Bronchial epithelial cell (primary cell): ENCODE data around the gene SEC14L5. TPM values are rescaled to one million over a fixed set of nuclear protein-coding genes. Genes with fewer than 3 reads are reported as not detected.
"Not testable (repeated sequence)": the region's sequence is repeated elsewhere in the genome, so short reads cannot be mapped to it uniquely, and the experiment has no call there.

Source experiments
- DNase-seq: peaks from one replicate; pipeline ENCODE4 v3.0.0-alpha.2; 2010; ENCODE audit warnings: low read depth
- FAIRE-seq: peaks from 2 replicates; lab custom pipeline; 2011; peaks lifted over from hg19 to GRCh38; lab: Jason Lieb, UNC
- H3K27me3 ChIP-seq: 2 replicates; pipeline ENCODE4 v1.5.1; 2011; ENCODE audit warnings: low read length; ENCODE audit not compliant: control insufficient read depth, insufficient read depth
- H3K36me3 ChIP-seq: 2 replicates; pipeline ENCODE4 v1.5.1; 2011; ENCODE audit warnings: low read length; ENCODE audit not compliant: control insufficient read depth, insufficient read depth
- H3K4me3 ChIP-seq: 2 replicates; pipeline ENCODE4 v1.5.1; 2011; ENCODE audit warnings: mild to moderate bottlenecking, low read depth, low read length, control low read depth
- total RNA-seq: library from RNA; depleted of rRNA; stranded (reverse); fragments of >200 nt; gene quantifications from 2 replicates; pipeline ENCODE4 v1.2.1, GENCODE V29; 2014
- TF ChIP-seq, protein P1 (sequence below): IDR thresholded peaks from 2 replicates; pipeline ENCODE4 v1.5.1; 2011; ENCODE audit warnings: mild to moderate bottlenecking, moderate library complexity, low read length, control low read depth, inconsistent platforms; ENCODE audit not compliant: insufficient read depth, severe bottlenecking

Gene SEC14L5
- total RNA-seq, 1 donor from 2014 or later: under 0.01 TPM

DNA sequence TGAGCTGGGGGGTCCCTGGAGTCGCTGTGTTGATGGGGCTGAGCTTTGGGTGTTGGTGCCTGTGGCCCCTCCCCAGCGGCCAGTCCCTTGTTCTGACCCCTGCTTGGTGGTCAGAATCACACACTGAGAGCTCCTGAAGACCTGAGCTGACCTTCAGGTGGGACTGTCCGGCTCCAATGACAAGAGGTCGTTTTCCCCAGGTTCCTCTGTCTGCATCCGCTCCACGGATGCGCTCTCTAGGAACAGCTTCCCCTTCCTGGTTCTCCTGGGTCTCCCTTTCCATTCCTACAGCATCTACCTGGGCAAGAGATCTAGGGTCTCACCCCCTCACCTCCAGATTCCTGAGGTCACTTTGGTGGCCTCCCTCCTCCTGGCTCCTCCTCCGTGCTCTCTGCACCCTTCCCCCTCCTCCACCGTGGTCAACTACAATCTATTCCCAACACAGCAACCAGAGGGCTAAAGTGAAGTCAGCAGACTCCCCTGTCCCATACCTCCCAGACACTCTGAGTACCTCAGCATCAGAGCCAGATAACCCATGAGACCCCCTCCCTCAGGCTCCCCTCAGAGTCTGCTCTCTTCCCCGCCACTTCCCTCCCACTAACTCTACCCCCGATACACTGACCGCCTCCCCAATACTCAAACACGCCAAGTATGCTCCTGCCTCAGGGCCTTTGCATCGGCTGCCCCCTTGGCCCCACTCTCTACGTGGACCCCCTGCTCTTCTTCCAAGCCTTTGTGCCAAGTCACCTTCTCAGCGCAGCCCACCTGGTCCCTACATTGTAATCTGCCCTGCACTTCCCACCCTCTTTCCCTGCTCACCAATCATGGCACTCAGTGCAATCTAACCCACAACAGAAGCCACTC lies 9.0 kb upstream of the SEC14L5 start:
- Histone ChIP-seq H3K27me3 (no peaks in the 10 kb centered on the region), H3K36me3 (no peaks in the 10 kb centered on the region), H3K4me3 (no peak overlapping the region)
- TF ChIP-seq, protein P1, sequence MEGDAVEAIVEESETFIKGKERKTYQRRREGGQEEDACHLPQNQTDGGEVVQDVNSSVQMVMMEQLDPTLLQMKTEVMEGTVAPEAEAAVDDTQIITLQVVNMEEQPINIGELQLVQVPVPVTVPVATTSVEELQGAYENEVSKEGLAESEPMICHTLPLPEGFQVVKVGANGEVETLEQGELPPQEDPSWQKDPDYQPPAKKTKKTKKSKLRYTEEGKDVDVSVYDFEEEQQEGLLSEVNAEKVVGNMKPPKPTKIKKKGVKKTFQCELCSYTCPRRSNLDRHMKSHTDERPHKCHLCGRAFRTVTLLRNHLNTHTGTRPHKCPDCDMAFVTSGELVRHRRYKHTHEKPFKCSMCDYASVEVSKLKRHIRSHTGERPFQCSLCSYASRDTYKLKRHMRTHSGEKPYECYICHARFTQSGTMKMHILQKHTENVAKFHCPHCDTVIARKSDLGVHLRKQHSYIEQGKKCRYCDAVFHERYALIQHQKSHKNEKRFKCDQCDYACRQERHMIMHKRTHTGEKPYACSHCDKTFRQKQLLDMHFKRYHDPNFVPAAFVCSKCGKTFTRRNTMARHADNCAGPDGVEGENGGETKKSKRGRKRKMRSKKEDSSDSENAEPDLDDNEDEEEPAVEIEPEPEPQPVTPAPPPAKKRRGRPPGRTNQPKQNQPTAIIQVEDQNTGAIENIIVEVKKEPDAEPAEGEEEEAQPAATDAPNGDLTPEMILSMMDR: no peak
- FAIRE-seq (no peak), DNase-seq (no peak)

DNA sequence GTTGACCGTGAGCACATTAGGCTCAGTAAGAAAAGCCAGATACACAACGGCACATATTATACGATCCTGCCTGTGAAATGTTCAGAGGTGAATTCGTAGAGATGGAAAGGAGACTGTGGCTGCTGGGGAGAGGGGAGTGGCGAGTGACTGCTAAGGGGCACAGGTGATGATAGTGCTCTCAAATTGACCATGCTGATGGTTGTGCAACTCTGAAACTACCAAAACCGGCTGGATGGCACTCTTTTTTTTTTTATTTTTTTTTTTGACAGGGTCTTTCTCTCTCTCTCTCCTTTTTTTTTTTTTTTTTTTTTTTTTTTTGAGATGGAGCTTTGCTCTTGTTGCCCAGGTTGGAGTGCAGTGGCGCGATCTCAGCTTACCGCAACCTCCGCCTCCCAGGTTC lies 8.1 kb upstream of the SEC14L5 start:
- no peak for DNase-seq
- FAIRE-seq: no peak
- TF ChIP-seq, protein P1: no peak

DNA sequence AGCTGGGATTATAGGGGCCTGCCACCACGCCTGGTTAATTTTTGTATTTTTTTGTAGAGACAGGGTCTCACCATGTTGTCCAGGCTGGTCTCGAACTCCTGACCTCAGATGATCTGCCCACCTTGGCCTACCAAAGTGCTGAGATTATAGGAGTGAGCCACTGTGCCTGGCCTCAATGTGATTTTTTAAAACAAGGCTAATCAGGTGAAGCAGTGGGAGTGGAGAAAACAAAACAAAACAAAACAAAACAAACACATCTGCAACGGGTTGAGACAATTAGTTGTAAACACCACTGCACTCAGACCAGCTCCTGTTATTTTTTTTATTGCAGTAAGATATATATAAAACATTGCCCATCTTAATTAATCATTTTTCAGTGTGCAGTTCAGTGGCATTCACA lies 6.5 kb upstream of the SEC14L5 start:
- H3K36me3 ChIP-seq, FAIRE-seq, DNase-seq, H3K27me3 ChIP-seq, H3K4me3 ChIP-seq: not testable (repeated sequence)

More for the DNA sequence above, 8.1 kb upstream of the SEC14L5 start:
- Histone ChIP-seq H3K4me3 (no peak overlapping the region), H3K27me3 (no peaks in the 10 kb centered on the region), H3K36me3 (no peaks in the 10 kb centered on the region)

DNA sequence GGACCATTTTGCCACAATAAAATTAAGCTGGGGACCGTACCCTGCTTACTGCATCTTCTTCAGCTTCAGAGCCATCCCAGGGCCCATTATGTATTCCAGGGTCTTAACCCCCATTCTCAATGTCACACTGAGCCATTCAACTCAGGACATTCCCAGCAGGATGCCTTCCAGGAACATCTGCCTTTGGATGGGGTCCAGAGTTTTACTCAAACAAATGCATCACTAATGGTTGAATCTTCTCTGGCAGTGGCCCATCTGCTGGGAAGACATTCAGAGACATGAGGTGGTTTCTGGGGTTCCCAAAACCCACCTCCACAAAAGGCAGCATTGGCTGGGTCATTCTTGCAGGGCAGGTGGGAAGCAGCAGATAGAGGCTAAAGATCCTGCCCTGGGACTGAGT lies 3.4 kb upstream of the SEC14L5 start:
- no peaks in the 10 kb centered on the region for H3K27me3 ChIP-seq
- TF ChIP-seq, protein P1: no peak
- H3K36me3 ChIP-seq: no peaks in the 10 kb centered on the region
- DNase-seq: no peak
- peak; percentile 52 for FAIRE-seq
- H3K4me3 ChIP-seq: no peak overlapping the region

DNA sequence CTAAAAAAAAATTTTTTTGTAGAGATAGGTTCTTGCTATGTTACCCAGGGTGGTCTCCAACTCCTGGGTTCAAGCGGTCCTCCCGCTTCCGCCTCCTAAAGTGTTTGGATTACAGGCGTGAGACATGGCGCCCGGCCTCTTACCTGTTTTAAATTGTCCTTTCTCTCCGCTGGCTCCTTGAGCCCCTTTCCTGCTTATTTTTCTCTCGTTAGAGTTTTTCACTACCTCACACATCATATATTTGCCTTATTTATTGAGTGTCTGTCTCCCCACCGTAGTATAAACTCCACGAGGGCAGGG lies 760 bp upstream of the SEC14L5 start:
- DNase-seq (no peak), FAIRE-seq (no peak)
- no peaks in the 10 kb centered on the region for H3K36me3 ChIP-seq
- H3K4me3 ChIP-seq: peak overlapping the region; percentile 54
- H3K27me3 ChIP-seq: peaks cover 1% of the 10 kb centered on the region
- TF ChIP-seq, protein P1: no peak

DNA sequence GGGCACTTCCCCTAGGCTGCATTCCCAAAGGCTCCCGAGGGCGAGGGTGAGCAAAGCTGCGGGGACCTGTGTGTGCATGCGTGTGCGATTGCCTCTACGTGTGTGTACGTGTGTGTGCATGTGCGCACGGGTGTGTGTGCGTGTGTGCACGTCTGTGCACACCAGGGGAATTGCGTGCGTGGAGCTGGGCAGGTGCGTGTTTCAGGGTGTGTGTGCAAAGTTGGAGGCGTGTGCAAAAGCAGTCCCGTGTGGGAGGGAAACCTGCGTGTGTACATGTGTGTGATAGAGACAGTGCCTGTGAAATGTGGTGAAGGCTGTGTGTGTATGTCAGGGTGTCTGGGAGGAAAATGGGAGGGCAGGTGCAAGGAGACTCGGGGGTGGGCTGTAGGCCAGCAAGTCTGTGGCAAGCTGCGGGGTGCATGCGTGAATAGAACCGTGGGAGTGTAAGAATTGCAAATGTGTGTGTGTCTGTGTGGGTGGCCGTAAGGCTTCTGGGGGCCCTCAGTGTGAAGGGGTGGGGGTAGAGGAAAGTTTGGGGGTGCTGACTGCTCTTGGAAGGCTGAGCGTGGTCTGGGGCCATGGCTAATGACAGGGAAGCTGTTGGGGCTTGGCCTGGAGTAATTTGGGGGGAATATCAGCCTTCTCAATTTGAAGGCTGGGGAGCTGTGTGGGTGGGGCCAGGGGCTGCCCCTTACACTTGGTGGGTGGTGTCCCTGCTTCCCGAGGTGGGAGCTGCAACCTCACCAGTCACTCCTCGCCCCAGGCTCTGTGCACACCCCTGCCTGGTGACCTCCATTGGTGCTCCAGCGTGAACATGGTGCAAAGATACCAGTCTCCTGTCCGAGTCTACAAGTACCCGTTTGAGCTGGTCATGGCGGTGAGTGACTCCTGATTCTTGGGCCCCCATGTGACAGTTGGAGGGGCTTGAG lies 644 bp downstream of the SEC14L5 start:
- TF ChIP-seq, protein P1: no peak
- FAIRE-seq: no peak
- H3K36me3 ChIP-seq: no peaks in the 10 kb centered on the region
- peaks cover 1% of the 10 kb centered on the region for H3K27me3 ChIP-seq
- no peak for DNase-seq
- H3K4me3 ChIP-seq: peak overlapping the region; percentile 1
